ENCODE measurements around the gene CDH4.

The CDH4 gene

DNA sequence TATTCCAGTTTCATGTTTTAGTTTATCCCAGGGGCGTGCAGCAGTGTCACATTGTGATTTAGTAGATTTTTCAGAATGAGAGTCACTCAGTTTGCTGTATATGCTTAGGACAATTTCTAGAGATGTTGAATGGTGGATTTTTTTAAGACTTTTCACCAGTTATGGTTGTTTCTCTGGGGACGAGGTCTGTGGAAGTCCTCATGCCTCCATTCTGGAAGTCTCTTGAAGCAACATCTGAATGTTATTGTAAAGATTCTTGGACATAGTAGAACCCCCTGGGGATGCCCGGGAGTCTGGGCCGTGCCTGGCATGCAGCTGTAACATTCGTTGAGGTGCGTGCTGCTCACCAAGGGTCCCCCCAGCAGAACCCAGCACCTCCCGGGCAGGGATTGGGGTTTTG lies 341.5 kb downstream of the CDH4 start:
- Histone ChIP-seq H3K27me3 (ENCODE audit: control insufficient read depth, insufficient read depth, low read length) (no peaks in the 10 kb centered on the region), H3K9me3 (ENCODE audit: control insufficient read depth, insufficient read depth, low read length) (peaks cover 5% of the 10 kb centered on the region), H3K4me3 (ENCODE audit: low read depth, low read length) (no peak overlapping the region), H3K36me3 (ENCODE audit: control insufficient read depth, insufficient read depth, low read length) (no peaks in the 10 kb centered on the region), H3K4me1 (ENCODE audit: control insufficient read depth, insufficient read depth, low read length) (no peaks in the 10 kb centered on the region), H3K9ac (ENCODE audit: low read depth, low read length) (no peak overlapping the region)

DNA sequence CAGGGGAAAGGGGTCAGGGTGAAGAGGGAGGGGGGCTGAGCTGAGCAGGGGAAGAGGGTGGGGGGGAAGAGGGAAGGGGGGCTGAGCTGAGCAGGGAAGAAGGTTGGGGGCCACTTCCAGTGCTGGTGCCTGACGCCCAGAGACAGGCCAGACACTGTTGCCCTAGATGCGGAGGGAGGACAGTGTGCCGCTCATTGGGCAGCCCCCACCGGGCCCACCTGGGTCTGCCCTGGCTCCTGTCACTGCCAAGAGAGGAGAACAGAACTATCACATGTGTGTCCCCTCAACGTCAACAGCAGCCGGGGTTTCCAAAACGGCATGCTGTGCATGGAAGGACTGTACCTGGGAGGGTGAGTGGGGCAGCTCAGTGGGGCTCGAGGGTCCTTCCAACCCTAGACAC lies 342.1 kb downstream of the CDH4 start:
- no peaks in the 10 kb centered on the region for H3K4me1 ChIP-seq (ENCODE audit: control insufficient read depth, insufficient read depth, low read length)
- peaks cover 5% of the 10 kb centered on the region for H3K9me3 ChIP-seq (ENCODE audit: control insufficient read depth, insufficient read depth, low read length)
- no peak overlapping the region for H3K9ac ChIP-seq (ENCODE audit: low read depth, low read length)
- no peaks in the 10 kb centered on the region for H3K27me3 ChIP-seq (ENCODE audit: control insufficient read depth, insufficient read depth, low read length)
- no peak overlapping the region for H3K4me3 ChIP-seq (ENCODE audit: low read depth, low read length)
- no peaks in the 10 kb centered on the region for H3K36me3 ChIP-seq (ENCODE audit: control insufficient read depth, insufficient read depth, low read length)

DNA sequence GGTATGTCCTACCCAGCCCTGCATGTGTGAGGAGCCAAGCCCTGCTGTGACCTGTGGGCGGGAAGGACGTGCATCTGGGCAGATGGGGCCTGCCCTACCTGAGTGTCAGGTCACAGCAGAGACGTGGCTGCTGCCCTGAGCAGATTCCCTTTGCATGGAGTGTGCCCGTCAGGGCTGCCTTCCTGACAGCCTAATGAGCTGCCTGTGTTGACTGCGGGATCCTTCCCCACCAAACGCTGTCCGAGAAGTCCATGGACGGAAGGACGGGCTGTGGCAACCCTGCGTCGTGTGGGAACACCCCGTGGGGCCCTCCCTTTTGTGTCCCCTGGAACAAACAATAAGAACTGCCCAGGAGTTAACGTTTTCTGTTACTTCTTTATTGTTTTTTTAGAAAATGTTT lies 343.2 kb downstream of the CDH4 start:
- Histone ChIP-seq H3K4me1 (ENCODE audit: control insufficient read depth, insufficient read depth, low read length) (no peaks in the 10 kb centered on the region), H3K4me3 (ENCODE audit: low read depth, low read length) (no peak overlapping the region), H3K27me3 (ENCODE audit: control insufficient read depth, insufficient read depth, low read length) (no peaks in the 10 kb centered on the region), H3K36me3 (ENCODE audit: control insufficient read depth, insufficient read depth, low read length) (no peaks in the 10 kb centered on the region), H3K9ac (ENCODE audit: low read depth, low read length) (no peak overlapping the region), H3K9me3 (ENCODE audit: control insufficient read depth, insufficient read depth, low read length) (peaks cover 5% of the 10 kb centered on the region)

DNA sequence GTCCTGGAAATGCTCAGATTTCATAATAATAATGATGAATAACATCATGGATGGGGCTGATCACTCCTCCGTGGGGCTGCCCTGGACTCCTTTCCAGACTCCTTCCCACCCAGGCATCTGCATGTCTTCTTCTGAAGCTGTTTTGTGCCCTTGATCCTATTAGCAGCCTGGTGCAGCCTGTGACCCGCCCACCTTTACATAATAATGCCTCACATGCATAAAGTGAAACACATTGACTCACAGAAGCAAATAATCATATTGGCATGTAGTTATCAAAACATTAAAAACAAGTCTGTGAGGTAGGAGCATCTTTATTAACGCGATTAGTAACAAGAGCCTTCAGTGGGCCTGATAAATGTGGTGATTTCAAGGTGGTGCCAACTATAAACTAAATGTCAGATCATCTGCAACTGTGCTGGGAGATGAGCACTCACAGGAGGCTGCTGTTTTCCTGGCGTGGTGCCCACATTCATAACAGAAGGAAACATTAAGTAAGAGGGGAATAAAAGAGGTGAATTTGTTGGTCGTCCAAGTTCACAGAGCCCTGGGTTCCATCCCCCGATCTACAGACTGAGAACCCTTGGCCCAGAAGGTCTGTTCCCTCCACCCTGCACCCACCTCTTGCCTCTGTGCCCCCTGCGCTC lies 344.7 kb downstream of the CDH4 start:
- no peak overlapping the region for H3K4me3 ChIP-seq (ENCODE audit: low read depth, low read length)
- peaks cover 5% of the 10 kb centered on the region for H3K9me3 ChIP-seq (ENCODE audit: control insufficient read depth, insufficient read depth, low read length)
- H3K36me3 ChIP-seq (ENCODE audit: control insufficient read depth, insufficient read depth, low read length) = no peaks in the 10 kb centered on the region
- H3K27me3 ChIP-seq (ENCODE audit: control insufficient read depth, insufficient read depth, low read length) = no peaks in the 10 kb centered on the region
- H3K4me1 ChIP-seq (ENCODE audit: control insufficient read depth, insufficient read depth, low read length) = no peaks in the 10 kb centered on the region
- H3K9ac ChIP-seq (ENCODE audit: low read depth, low read length) = no peak overlapping the region

DNA sequence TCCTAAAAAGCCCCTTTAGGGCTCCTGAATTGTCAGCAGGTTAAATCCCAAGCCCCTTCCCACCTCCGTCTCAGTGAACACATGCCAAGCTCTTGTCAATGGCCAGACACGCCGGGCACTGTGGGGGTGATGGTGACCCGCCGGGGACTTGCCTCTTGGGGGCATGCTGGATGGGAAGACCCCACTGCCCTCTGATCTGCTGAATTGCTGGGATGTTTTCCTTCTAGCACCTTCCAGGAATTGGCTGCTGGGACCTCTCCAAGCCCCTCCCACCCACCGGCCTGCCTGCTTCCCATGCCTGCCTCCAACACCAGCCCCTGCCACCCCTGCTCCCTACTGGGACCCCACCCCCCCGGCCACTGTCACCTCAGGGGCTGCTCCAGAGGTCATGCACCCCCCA lies 345.9 kb downstream of the CDH4 start:
- Histone ChIP-seq H3K27me3 (ENCODE audit: control insufficient read depth, insufficient read depth, low read length) (no peaks in the 10 kb centered on the region), H3K9me3 (ENCODE audit: control insufficient read depth, insufficient read depth, low read length) (peaks cover 5% of the 10 kb centered on the region)

DNA sequence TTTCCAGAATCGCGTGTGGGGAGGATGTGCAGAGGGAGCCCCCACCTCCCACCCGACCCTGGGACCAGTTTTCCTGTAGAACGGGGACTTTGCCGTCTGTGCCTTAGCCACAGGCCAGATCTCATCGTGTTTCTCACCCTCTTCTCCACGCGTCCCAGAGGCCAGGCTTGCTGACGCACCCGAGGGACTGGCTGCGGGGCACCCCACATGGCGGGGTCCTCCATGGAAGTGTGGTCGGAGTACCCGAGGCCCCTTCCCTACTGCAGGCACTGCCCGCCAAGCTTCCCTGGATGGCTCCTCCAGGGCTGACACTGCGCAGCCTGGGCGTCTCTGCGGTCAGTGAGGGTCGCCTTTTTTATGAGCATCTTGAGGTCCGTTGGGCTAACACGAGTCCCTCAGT lies 346.5 kb downstream of the CDH4 start:
- no peaks in the 10 kb centered on the region for H3K36me3 ChIP-seq (ENCODE audit: control insufficient read depth, insufficient read depth, low read length)
- peaks cover 5% of the 10 kb centered on the region for H3K9me3 ChIP-seq (ENCODE audit: control insufficient read depth, insufficient read depth, low read length)
- H3K27me3 ChIP-seq (ENCODE audit: control insufficient read depth, insufficient read depth, low read length) = no peaks in the 10 kb centered on the region
- no peak overlapping the region for H3K9ac ChIP-seq (ENCODE audit: low read depth, low read length)
- no peaks in the 10 kb centered on the region for H3K4me1 ChIP-seq (ENCODE audit: control insufficient read depth, insufficient read depth, low read length)
- no peak overlapping the region for H3K4me3 ChIP-seq (ENCODE audit: low read depth, low read length)

More for the DNA sequence above, 345.9 kb downstream of the CDH4 start:
- no peaks in the 10 kb centered on the region for H3K36me3 ChIP-seq (ENCODE audit: control insufficient read depth, insufficient read depth, low read length)
- H3K4me3 ChIP-seq (ENCODE audit: low read depth, low read length) = no peak overlapping the region
- H3K9ac ChIP-seq (ENCODE audit: low read depth, low read length) = no peak overlapping the region
- H3K4me1 ChIP-seq (ENCODE audit: control insufficient read depth, insufficient read depth, low read length) = no peaks in the 10 kb centered on the region

DNA sequence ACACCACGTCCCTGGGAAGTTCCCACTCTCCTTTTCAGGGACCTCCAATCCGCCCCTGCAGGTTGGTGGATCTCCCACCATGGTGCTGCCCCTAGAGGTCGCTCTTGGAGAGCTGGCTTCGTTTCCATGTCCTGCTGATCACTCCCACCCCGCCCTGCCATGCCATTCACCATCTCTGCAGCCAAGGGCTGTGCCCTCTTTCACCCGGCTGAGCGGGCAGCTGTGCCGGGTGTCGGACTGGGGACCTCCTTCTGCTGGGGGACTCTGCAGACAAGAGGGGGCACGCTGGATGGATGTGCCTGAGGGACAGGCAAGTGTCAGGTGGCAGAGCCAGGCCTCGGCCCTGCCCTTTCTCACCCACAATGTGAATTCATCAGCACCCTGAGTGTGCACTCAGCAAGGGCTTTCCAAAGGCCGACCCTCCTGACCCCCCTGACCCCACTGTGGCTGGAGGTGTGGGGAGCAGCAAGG lies 347.0 kb downstream of the CDH4 start:
- Histone ChIP-seq H3K4me1 (ENCODE audit: control insufficient read depth, insufficient read depth, low read length) (no peaks in the 10 kb centered on the region), H3K27me3 (ENCODE audit: control insufficient read depth, insufficient read depth, low read length) (no peaks in the 10 kb centered on the region), H3K36me3 (ENCODE audit: control insufficient read depth, insufficient read depth, low read length) (no peaks in the 10 kb centered on the region), H3K9ac (ENCODE audit: low read depth, low read length) (no peak overlapping the region), H3K4me3 (ENCODE audit: low read depth, low read length) (no peak overlapping the region), H3K9me3 (ENCODE audit: control insufficient read depth, insufficient read depth, low read length) (peaks cover 5% of the 10 kb centered on the region)

DNA sequence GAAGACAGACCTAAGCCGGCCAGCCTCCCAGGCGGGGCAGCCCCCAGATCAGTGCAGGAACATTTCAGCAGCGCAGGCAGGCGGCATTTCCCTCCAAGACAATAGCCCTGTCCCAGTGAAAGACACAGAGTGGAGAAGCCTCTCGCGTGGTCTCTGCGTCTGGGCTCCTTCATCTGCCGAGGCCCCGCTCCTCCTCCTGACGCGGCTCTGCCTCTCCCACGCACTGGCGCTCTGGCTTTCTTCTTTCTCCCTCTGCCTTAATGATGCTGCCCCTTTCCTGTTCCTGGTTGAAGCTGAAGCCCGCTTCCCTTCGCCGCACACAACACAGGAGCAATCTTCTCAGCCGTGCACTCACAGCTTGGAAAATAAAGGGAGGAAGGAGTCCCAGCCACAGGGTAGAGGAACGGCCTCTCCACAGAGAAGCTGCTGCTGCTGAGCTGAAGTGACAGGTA lies 347.5 kb downstream of the CDH4 start:
- H3K9ac ChIP-seq (ENCODE audit: low read depth, low read length) = no peak overlapping the region
- H3K36me3 ChIP-seq (ENCODE audit: control insufficient read depth, insufficient read depth, low read length) = no peaks in the 10 kb centered on the region
- peaks cover 5% of the 10 kb centered on the region for H3K9me3 ChIP-seq (ENCODE audit: control insufficient read depth, insufficient read depth, low read length)
- no peak overlapping the region for H3K4me3 ChIP-seq (ENCODE audit: low read depth, low read length)
- no peaks in the 10 kb centered on the region for H3K27me3 ChIP-seq (ENCODE audit: control insufficient read depth, insufficient read depth, low read length)
- no peaks in the 10 kb centered on the region for H3K4me1 ChIP-seq (ENCODE audit: control insufficient read depth, insufficient read depth, low read length)

DNA sequence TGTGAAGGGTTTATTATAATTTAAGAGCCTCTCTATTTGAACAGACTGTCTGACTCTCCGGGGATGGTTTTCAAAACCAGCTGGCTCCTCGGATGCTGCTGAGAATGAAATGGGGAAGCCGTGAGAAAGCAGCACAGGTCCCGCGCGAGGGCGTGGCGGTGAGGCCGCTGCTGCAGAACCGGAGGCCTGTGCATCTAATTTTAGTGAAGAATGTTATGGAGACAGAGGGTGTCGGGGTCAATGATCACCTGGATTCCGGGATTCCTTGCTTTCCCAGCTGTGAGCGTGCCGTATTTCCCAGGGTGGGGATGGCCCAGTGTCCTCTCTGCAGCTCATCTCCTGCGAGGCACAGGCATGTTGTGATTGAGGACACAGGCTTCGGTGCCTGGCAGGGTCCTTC lies 348.0 kb downstream of the CDH4 start:
- H3K4me3 ChIP-seq (ENCODE audit: low read depth, low read length) = no peak overlapping the region
- H3K27me3 ChIP-seq (ENCODE audit: control insufficient read depth, insufficient read depth, low read length) = no peaks in the 10 kb centered on the region

DNA sequence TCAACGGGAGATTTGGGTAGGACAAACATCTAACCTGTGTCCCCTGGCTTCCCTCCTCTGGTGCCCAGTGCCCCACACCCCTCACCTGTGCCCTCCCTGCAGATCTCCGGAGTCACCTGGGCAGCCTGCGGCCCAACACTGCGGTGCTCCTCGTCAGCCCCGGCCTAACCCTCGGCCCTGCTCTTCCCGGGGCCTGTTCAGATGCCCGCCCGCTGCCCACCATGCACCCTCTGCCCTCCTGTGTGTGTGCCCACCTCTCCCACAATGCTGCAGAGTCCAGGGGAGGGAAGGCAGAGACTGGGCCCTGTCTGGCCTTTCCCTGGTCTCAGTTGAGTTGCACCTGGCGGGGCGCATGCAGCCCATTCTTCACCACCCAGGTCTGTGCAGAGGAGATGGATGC lies 349.3 kb downstream of the CDH4 start:
- Histone ChIP-seq H3K36me3 (ENCODE audit: control insufficient read depth, insufficient read depth, low read length) (no peaks in the 10 kb centered on the region), H3K9me3 (ENCODE audit: control insufficient read depth, insufficient read depth, low read length) (peaks cover under 1% of the 10 kb centered on the region), H3K27me3 (ENCODE audit: control insufficient read depth, insufficient read depth, low read length) (no peaks in the 10 kb centered on the region), H3K9ac (ENCODE audit: low read depth, low read length) (no peak overlapping the region), H3K4me3 (ENCODE audit: low read depth, low read length) (no peak overlapping the region), H3K4me1 (ENCODE audit: control insufficient read depth, insufficient read depth, low read length) (no peaks in the 10 kb centered on the region)

More for the DNA sequence above, 348.0 kb downstream of the CDH4 start:
- Histone ChIP-seq H3K9ac (ENCODE audit: low read depth, low read length) (no peak overlapping the region), H3K36me3 (ENCODE audit: control insufficient read depth, insufficient read depth, low read length) (no peaks in the 10 kb centered on the region), H3K4me1 (ENCODE audit: control insufficient read depth, insufficient read depth, low read length) (no peaks in the 10 kb centered on the region), H3K9me3 (ENCODE audit: control insufficient read depth, insufficient read depth, low read length) (peaks cover 5% of the 10 kb centered on the region)

DNA sequence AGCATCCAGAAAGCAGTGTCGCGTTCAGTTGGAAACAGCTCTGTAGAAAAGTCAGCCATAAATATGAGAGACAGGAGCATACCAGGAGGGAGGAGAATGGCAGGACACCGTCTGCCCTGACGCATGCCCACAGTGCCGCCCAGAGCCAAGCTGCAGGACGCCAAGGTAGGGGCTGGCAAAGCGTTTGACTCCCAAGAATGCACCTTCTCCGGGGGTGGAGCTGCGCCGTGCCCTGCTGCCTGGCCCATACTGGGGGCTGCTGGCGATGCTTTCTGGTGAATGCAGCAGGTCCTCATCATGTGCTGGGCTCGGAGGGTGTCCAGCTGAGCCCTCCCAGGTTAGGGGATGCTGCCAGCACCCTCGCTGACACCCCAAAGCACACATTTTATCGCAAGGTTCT lies 349.8 kb downstream of the CDH4 start:
- Histone ChIP-seq H3K36me3 (ENCODE audit: control insufficient read depth, insufficient read depth, low read length) (no peaks in the 10 kb centered on the region), H3K4me1 (ENCODE audit: control insufficient read depth, insufficient read depth, low read length) (no peaks in the 10 kb centered on the region), H3K9me3 (ENCODE audit: control insufficient read depth, insufficient read depth, low read length) (no peaks in the 10 kb centered on the region), H3K4me3 (ENCODE audit: low read depth, low read length) (no peak overlapping the region), H3K9ac (ENCODE audit: low read depth, low read length) (no peak overlapping the region), H3K27me3 (ENCODE audit: control insufficient read depth, insufficient read depth, low read length) (no peaks in the 10 kb centered on the region)

DNA sequence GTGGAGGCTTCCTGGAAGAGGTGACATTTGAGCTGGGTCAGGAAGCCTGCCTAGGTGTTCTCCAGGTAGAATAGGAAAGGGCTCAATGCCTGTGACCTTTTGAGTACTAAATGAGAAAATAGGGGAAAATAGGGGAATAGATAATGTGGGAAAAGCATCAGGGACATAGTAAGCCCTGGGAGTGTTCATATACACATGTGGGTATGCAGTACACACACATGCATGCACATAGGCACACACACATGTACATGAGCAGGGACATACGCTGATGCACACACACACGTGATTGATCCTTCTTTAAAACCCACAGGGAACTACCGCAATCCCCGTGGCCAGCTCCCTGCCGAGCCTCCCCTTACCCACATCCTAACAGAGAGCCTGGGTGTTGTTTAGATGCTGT lies 351.7 kb downstream of the CDH4 start:
- Histone ChIP-seq H3K27me3 (ENCODE audit: control insufficient read depth, insufficient read depth, low read length) (no peaks in the 10 kb centered on the region), H3K4me1 (ENCODE audit: control insufficient read depth, insufficient read depth, low read length) (no peaks in the 10 kb centered on the region), H3K4me3 (ENCODE audit: low read depth, low read length) (no peak overlapping the region), H3K36me3 (ENCODE audit: control insufficient read depth, insufficient read depth, low read length) (no peaks in the 10 kb centered on the region), H3K9ac (ENCODE audit: low read depth, low read length) (no peak overlapping the region), H3K9me3 (ENCODE audit: control insufficient read depth, insufficient read depth, low read length) (no peaks in the 10 kb centered on the region)
